Neural progenitor cell (in vitro differentiated cells): ENCODE measurements around the gene TSPAN11. TPM values are rescaled to one million over a fixed set of nuclear protein-coding genes. Genes with fewer than 3 reads are reported as not detected.

ENCODE experiments used
- DNase-seq: peaks from one replicate; pipeline ENCODE4 v3.0.0-alpha.2; 2016; ENCODE audit warnings: low spot score
- H2AFZ ChIP-seq: fragments of 200-600 bp; sonication (generic); replicated peaks from 2 replicates; pipeline ENCODE4 v1.6.1; 2016; ENCODE audit warnings: antibody characterized with exemption
- H3F3A ChIP-seq: fragments of 200-600 bp; sonication (generic); 2 replicates; pipeline ENCODE4 v1.6.1; 2016; ENCODE audit warnings: antibody characterized with exemption, low read depth
- H3K27ac ChIP-seq: fragments of 200-600 bp; sonication (generic); 2 replicates; pipeline ENCODE4 v1.5.1; 2016; ENCODE audit warnings: mild to moderate bottlenecking
- H3K27me3 ChIP-seq: fragments of 200-600 bp; sonication (generic); 2 replicates; pipeline ENCODE4 v1.6.1; 2016; ENCODE audit warnings: mild to moderate bottlenecking, moderate library complexity
- H3K36me3 ChIP-seq: fragments of 200-600 bp; sonication (generic); 2 replicates; pipeline ENCODE4 v1.5.1; 2016
- H3K4me1 ChIP-seq: fragments of 200-600 bp; sonication (generic); 2 replicates; pipeline ENCODE4 v1.6.1; 2016; ENCODE audit warnings: mixed run types
- H3K4me2 ChIP-seq: fragments of 200-600 bp; sonication (generic); 2 replicates; pipeline ENCODE4 v1.6.1; 2016
- H3K4me3 ChIP-seq: fragments of 200-600 bp; sonication (generic); 2 replicates; pipeline ENCODE4 v1.5.1; 2016
- H3K79me2 ChIP-seq: fragments of 200-600 bp; sonication (generic); 2 replicates; pipeline ENCODE4 v1.6.1; 2016; ENCODE audit warnings: low read depth
- H3K9ac ChIP-seq: fragments of 200-600 bp; sonication (generic); 2 replicates; pipeline ENCODE4 v1.6.1; 2016
- H3K9me3 ChIP-seq: fragments of 200-600 bp; sonication (generic); 2 replicates; pipeline ENCODE4 v1.5.1; 2016; ENCODE audit warnings: low read depth
- H4K20me1 ChIP-seq: fragments of 200-600 bp; sonication (generic); 2 replicates; pipeline ENCODE4 v1.6.1; 2016; ENCODE audit warnings: low read depth
- H3K27ac Mint-ChIP-seq: 3 replicates; pipeline ENCODE4 v1.8.0; 2021; ENCODE audit warnings: mixed read lengths
- H3K27me3 Mint-ChIP-seq: 2 replicates; pipeline ENCODE4 v1.8.0; 2022; ENCODE audit warnings: low read depth, mild to moderate bottlenecking, inconsistent platforms, moderate library complexity, mixed read lengths; ENCODE audit not compliant: insufficient read depth
- H3K36me3 Mint-ChIP-seq: 3 replicates; pipeline ENCODE4 v1.8.0; 2021; ENCODE audit warnings: mixed read lengths
- H3K4me1 Mint-ChIP-seq: 3 replicates; pipeline ENCODE4 v1.8.0; 2021; ENCODE audit warnings: mixed read lengths
- H3K4me3 Mint-ChIP-seq: 3 replicates; pipeline ENCODE4 v1.8.0; 2021; ENCODE audit warnings: mild to moderate bottlenecking, moderate library complexity, mixed read lengths
- H3K9me3 Mint-ChIP-seq: 3 replicates; pipeline ENCODE4 v1.8.0; 2020; ENCODE audit warnings: mixed read lengths
- CTCF ChIP-seq: fragments of 200-600 bp; sonication (generic); IDR thresholded peaks from 2 replicates; pipeline ENCODE4 v1.5.1; 2017; ENCODE audit warnings: antibody characterized with exemption, mild to moderate bottlenecking
- EZH2 ChIP-seq: fragments of 200-600 bp; sonication (generic); IDR thresholded peaks from 2 replicates; pipeline ENCODE4 v1.6.1; 2017; ENCODE audit warnings: antibody characterized with exemption, mild to moderate bottlenecking, moderate library complexity
- EZH2phosphoT487 ChIP-seq: fragments of 200-600 bp; sonication (generic); IDR thresholded peaks from 2 replicates; pipeline ENCODE4 v1.6.1; 2017; ENCODE audit warnings: antibody characterized with exemption
- total RNA-seq: library from RNA; depleted of rRNA; stranded (reverse); fragments of >200 nt; gene quantifications from 2 replicates; pipeline ENCODE4 v1.2.3, GENCODE V29; 2015; ENCODE audit warnings: low replicate concordance

The TSPAN11 gene
- total RNA-seq, 1 donor from 2014 or later, result 7.4 TPM

GRCh38 chr12:30989754-30990153 lies 63.2 kb downstream of the TSPAN11 start:
- no peaks in the 10 kb centered on the region for H3K36me3 Mint-ChIP-seq
- H3K9me3 Mint-ChIP-seq, result no peaks in the 10 kb centered on the region
- Histone ChIP-seq H3K27me3 (no peaks in the 10 kb centered on the region), H3K4me1 (no peaks in the 10 kb centered on the region), H3K9me3 (no peaks in the 10 kb centered on the region), H3K4me2 (no peak overlapping the region), H3K36me3 (no peaks in the 10 kb centered on the region), H3K4me3 (no peak overlapping the region), H2AFZ (no peak overlapping the region), H3K27ac (no peak overlapping the region), H3K9ac (no peak overlapping the region), H4K20me1 (peaks cover 4% of the 10 kb centered on the region), H3K79me2 (no peaks in the 10 kb centered on the region), H3F3A (no peaks in the 10 kb centered on the region)
- H3K27ac Mint-ChIP-seq, result no peak overlapping the region
- TF ChIP-seq CTCF (peak; percentile 50), EZH2phosphoT487 (no peak)
- DNase-seq, result peak; percentile 62
- peaks cover 3% of the 10 kb centered on the region for H3K4me1 Mint-ChIP-seq
- no peaks in the 10 kb centered on the region for H3K27me3 Mint-ChIP-seq
- H3K4me3 Mint-ChIP-seq, result no peak overlapping the region

- Histone ChIP-seq H3K4me2 (no peak overlapping the region), H3K9me3 (no peaks in the 10 kb centered on the region), H3K4me3 (no peak overlapping the region), H3K4me1 (no peaks in the 10 kb centered on the region), H3K27me3 (no peaks in the 10 kb centered on the region), H3F3A (no peaks in the 10 kb centered on the region), H3K79me2 (no peaks in the 10 kb centered on the region), H3K27ac (no peak overlapping the region), H4K20me1 (peaks cover 3% of the 10 kb centered on the region), H2AFZ (no peak overlapping the region), H3K9ac (no peak overlapping the region), H3K36me3 (no peaks in the 10 kb centered on the region)
- Mint-ChIP-seq H3K4me1 (peaks cover 3% of the 10 kb centered on the region), H3K4me3 (no peak overlapping the region), H3K36me3 (no peaks in the 10 kb centered on the region), H3K9me3 (no peaks in the 10 kb centered on the region), H3K27me3 (no peaks in the 10 kb centered on the region), H3K27ac (no peak overlapping the region)
- DNase-seq, result no peak
- TF ChIP-seq CTCF, result no peak
- no peak for TF ChIP-seq EZH2
- no peak for TF ChIP-seq EZH2phosphoT487
Measured at GRCh38 chr12:30990316-30990715, 63.8 kb downstream of the TSPAN11 start.

GRCh38 chr12:30990776-30991175 lies 64.2 kb downstream of the TSPAN11 start:
- H3K9ac ChIP-seq, result no peak overlapping the region
- no peak overlapping the region for H3K4me3 ChIP-seq
- Mint-ChIP-seq H3K4me3 (no peak overlapping the region), H3K27ac (no peak overlapping the region), H3K4me1 (peaks cover 3% of the 10 kb centered on the region), H3K27me3 (no peaks in the 10 kb centered on the region), H3K36me3 (no peaks in the 10 kb centered on the region), H3K9me3 (no peaks in the 10 kb centered on the region)
- no peaks in the 10 kb centered on the region for H3K27me3 ChIP-seq
- H4K20me1 ChIP-seq, result no peaks in the 10 kb centered on the region
- no peaks in the 10 kb centered on the region for H3K4me1 ChIP-seq
- H3K9me3 ChIP-seq, result no peaks in the 10 kb centered on the region
- H3K79me2 ChIP-seq, result no peaks in the 10 kb centered on the region
- H2AFZ ChIP-seq, result no peak overlapping the region
- no peaks in the 10 kb centered on the region for H3K36me3 ChIP-seq
- no peak overlapping the region for H3K4me2 ChIP-seq
- no peak for TF ChIP-seq EZH2
- TF ChIP-seq EZH2phosphoT487, result no peak
- TF ChIP-seq CTCF, result no peak
- DNase-seq, result no peak
- H3F3A ChIP-seq, result no peaks in the 10 kb centered on the region
- no peak overlapping the region for H3K27ac ChIP-seq

- H3K36me3 Mint-ChIP-seq, result peaks cover 3% of the 10 kb centered on the region
- no peaks in the 10 kb centered on the region for H3K27me3 Mint-ChIP-seq
Measured at GRCh38 chr12:30991466-30991865, 64.9 kb downstream of the TSPAN11 start.

More at GRCh38 chr12:30991466-30991865, 64.9 kb downstream of the TSPAN11 start:
- Histone ChIP-seq H3K27me3 (no peaks in the 10 kb centered on the region), H3K4me2 (no peak overlapping the region), H3F3A (no peaks in the 10 kb centered on the region), H2AFZ (no peak overlapping the region), H3K27ac (no peak overlapping the region), H3K36me3 (no peaks in the 10 kb centered on the region), H3K9ac (no peak overlapping the region), H3K79me2 (no peaks in the 10 kb centered on the region), H3K4me1 (no peaks in the 10 kb centered on the region), H3K9me3 (no peaks in the 10 kb centered on the region), H4K20me1 (no peaks in the 10 kb centered on the region), H3K4me3 (no peak overlapping the region)
- Mint-ChIP-seq H3K4me1 (peaks cover 3% of the 10 kb centered on the region), H3K4me3 (no peak overlapping the region), H3K27ac (no peak overlapping the region), H3K9me3 (no peaks in the 10 kb centered on the region)
- DNase-seq, result no peak
- TF ChIP-seq CTCF, result no peak
